Colonic mucosa (tissue), 4 donors: Measurements from ENCODE around the gene SKAP2. TPM values are rescaled to one million over a fixed set of nuclear protein-coding genes. Genes with fewer than 3 reads are reported as not detected.

ENCODE experiments used
- DNase-seq: peaks from one replicate; pipeline ENCODE4 v3.0.0-alpha.2; 2020
- H3K27ac ChIP-seq: fragments of 200-600 bp; one replicate; pipeline ENCODE4 v1.8.0; 2021
- H3K27me3 ChIP-seq: fragments of 200-600 bp; one replicate; pipeline ENCODE4 v1.8.0; 2021
- H3K36me3 ChIP-seq: fragments of 200-600 bp; one replicate; pipeline ENCODE4 v1.8.0; 2021
- H3K4me1 ChIP-seq: fragments of 200-600 bp; one replicate; pipeline ENCODE4 v1.8.0; 2021; ENCODE audit warnings: mild to moderate bottlenecking
- H3K4me3 ChIP-seq: fragments of 200-600 bp; one replicate; pipeline ENCODE4 v1.8.0; 2021
- H3K9ac ChIP-seq, 2 donors: one replicate each; pipeline ENCODE4 v1.7.0; 2013; ENCODE audit warnings: control low read depth in 2 of 2, low read depth in 2 of 2, low read length in 2 of 2
- H3K9me3 ChIP-seq: fragments of 200-600 bp; one replicate; pipeline ENCODE4 v1.8.0; 2021
- intact Hi-C: fragments of 100-400 bp; cut with DNase I; formaldehyde crosslinking; loops from one replicate; pipeline ENCODE4 v1.14.1; 2022
- total RNA-seq, 2 donors: library from RNA; stranded (reverse); fragmentation: NEBNext Ultra II Directional in 1 of 2; extraction: Animal tissue kit (Norgen Biotek cat#: 25700) in 1 of 2; gene quantifications; one replicate each; pipeline ENCODE4 v1.2.1, GENCODE V29; 2021
- TF ChIP-seq, protein P1 (sequence below): fragments of 200-600 bp; IDR thresholded peaks from one replicate; pipeline ENCODE4 v1.8.0; 2022; ENCODE audit warnings: antibody characterized with exemption, mild to moderate bottlenecking
- donor health status: healthy.
- donor health status: DM: no; HTN: no; CAD: no.
- donor health status: DM: no; HTN: no; CAD: no.

Gene SKAP2
- total RNA-seq, 2 donors from 2014 or later = 41.6 to 46.9 TPM

DNA sequence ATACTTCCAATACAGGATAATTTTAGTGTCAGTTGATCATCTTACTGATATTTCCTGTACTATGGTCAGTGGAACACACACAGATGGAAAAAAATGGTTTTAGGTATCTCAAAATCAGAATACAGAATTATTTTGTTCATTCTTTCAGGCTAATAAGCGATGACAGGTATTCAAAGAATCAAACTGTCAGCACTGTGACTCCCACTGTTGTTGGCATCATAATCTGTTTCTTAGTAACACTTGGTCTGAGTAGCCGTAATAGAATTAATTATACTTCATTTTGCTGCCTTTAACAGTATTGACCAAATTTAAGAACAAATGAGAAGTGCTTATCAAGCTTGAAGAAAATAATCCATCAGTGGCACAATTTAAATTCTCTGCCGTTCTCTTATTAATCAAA lies 215.0 kb downstream of the SKAP2 start:
- Histone ChIP-seq H3K27ac (no peak overlapping the region), H3K4me1 (no peaks in the 10 kb centered on the region), H3K4me3 (no peak overlapping the region), H3K27me3 (no peaks in the 10 kb centered on the region), H3K9ac (no peak overlapping the region), H3K36me3 (no peaks in the 10 kb centered on the region), H3K9me3 (no peaks in the 10 kb centered on the region)
- no peak for DNase-seq
- TF ChIP-seq, protein P1, sequence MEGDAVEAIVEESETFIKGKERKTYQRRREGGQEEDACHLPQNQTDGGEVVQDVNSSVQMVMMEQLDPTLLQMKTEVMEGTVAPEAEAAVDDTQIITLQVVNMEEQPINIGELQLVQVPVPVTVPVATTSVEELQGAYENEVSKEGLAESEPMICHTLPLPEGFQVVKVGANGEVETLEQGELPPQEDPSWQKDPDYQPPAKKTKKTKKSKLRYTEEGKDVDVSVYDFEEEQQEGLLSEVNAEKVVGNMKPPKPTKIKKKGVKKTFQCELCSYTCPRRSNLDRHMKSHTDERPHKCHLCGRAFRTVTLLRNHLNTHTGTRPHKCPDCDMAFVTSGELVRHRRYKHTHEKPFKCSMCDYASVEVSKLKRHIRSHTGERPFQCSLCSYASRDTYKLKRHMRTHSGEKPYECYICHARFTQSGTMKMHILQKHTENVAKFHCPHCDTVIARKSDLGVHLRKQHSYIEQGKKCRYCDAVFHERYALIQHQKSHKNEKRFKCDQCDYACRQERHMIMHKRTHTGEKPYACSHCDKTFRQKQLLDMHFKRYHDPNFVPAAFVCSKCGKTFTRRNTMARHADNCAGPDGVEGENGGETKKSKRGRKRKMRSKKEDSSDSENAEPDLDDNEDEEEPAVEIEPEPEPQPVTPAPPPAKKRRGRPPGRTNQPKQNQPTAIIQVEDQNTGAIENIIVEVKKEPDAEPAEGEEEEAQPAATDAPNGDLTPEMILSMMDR = no peak
- intact Hi-C loops = no loop called here

DNA sequence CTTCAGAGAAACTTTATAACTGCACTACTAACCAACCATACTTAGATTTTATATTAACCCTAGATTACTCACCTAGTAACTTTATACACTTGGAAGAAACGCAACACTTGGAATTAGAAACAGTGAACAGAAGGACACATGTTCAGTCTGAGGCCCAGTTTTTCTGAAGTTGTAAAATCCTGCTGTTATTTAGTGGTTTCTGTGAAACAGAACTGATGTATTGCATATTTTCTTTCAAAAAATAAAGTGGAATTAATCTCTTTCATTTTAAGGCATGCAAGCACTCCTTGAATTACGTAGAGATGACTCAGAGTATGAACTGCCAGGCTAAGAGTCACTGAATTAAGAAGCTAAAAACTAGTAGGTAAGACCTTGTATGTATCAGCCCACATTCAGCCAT lies 215.8 kb downstream of the SKAP2 start:
- H3K9ac ChIP-seq = no peak overlapping the region
- intact Hi-C loops = no loop called here
- no peak for DNase-seq

DNA sequence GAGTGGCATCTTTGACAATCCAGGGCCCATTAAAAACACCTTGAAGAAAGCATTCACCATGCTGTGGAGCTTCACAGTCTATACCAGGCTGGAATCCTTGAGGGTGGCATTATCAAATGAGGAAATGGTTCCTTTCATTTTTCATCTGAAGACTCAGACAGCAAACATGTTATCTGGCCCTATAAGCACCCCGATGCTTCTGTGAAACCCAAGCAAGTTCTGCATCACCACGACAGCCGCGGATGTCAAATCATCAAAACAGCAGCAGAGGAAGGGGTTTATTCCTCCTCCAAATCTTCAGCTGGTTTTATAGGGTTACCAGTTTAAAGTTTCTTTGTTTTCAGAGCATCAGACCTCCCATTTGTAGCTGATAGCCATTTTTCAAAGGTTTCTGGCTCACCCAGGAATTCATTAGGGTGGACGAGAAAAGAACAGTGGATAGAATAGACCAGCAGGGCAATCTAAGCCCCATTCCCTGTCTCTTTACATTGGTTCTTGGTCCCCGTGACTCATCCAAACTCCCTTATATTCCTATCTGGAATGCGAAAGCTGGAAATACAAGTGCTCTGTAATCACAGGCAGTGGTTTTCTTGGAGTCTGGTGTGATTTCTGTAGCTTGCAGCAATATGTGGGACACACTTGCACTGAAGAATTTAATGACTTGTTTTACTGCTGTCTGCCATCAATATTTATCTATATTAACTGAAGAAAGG lies 217.9 kb downstream of the SKAP2 start:
- no peaks in the 10 kb centered on the region for H3K27me3 ChIP-seq
- TF ChIP-seq, protein P1 = no peak
- H3K4me1 ChIP-seq = no peaks in the 10 kb centered on the region
- H3K36me3 ChIP-seq = no peaks in the 10 kb centered on the region
- no peak for DNase-seq
- no peak overlapping the region for H3K9ac ChIP-seq
- H3K9me3 ChIP-seq = no peaks in the 10 kb centered on the region
- no peak overlapping the region for H3K27ac ChIP-seq
- intact Hi-C loops = no loop called here
- no peak overlapping the region for H3K4me3 ChIP-seq

More for the DNA sequence above, 215.8 kb downstream of the SKAP2 start:
- Histone ChIP-seq H3K4me3 (no peak overlapping the region), H3K4me1 (no peaks in the 10 kb centered on the region), H3K27me3 (no peaks in the 10 kb centered on the region), H3K36me3 (no peaks in the 10 kb centered on the region), H3K9me3 (no peaks in the 10 kb centered on the region), H3K27ac (no peak overlapping the region)
- TF ChIP-seq, protein P1 = no peak

DNA sequence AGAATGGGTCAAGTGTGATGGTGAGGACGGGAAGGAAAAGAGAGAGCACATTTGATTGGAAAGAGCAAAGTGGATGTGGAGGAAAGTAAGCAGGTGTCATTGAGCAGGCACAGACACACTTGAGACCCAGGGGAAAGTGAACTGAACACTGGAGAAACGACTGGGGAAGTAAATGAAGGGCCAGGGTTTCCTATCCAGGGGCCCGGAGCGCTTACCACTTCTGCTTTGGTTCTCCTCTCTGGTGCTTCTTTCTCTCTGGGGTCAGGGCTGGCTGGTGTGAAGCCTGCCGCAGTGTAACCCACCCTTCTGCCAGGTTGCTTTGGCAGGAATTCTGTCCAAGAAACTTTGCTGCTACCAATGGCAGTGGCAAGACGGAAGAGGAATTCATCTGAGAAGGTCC lies 219.3 kb downstream of the SKAP2 start:
- Histone ChIP-seq H3K27ac (no peak overlapping the region), H3K4me3 (no peak overlapping the region), H3K27me3 (no peaks in the 10 kb centered on the region), H3K9me3 (no peaks in the 10 kb centered on the region), H3K4me1 (no peaks in the 10 kb centered on the region), H3K9ac (no peak overlapping the region), H3K36me3 (no peaks in the 10 kb centered on the region)
- no peak for DNase-seq
- intact Hi-C loops = no loop called here
- TF ChIP-seq, protein P1 = no peak

DNA sequence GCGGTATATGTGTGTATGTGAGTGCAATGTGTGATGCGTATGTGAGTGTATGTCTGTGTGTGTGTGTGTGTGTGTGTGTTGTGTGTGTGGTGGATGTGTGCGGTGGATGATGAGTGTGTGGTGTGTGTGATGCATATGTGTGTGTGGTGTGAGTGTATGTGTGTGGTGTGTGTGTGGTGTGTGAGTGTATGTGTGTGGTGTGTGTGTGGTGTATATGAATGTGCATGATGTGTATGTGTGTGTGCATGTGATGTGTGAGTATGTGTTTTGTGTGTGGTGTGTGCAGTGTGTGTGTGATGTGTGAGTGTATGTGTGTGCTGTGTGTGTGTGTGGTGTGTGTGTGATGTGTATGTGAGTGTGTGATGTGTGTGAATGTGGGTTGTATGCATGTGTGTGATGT lies 222.0 kb downstream of the SKAP2 start:
- Histone ChIP-seq H3K4me1 (no peaks in the 10 kb centered on the region), H3K27me3 (no peaks in the 10 kb centered on the region), H3K9me3 (no peaks in the 10 kb centered on the region), H3K4me3 (no peak overlapping the region), H3K9ac (no peak overlapping the region), H3K36me3 (no peaks in the 10 kb centered on the region), H3K27ac (no peak overlapping the region)
- intact Hi-C loops = no loop called here
- TF ChIP-seq, protein P1 = no peak
- DNase-seq = no peak
